ENCODE results near the gene NT5DC4. TPM values are rescaled to one million over a fixed set of nuclear protein-coding genes. Genes with fewer than 3 reads are reported as not detected.

The NT5DC4 gene
- polyA plus RNA-seq, 1 of the 3 experiments (the other 2 are of a cell fraction) = not detected

Other genes with a start within 250 kb of the NT5DC4 start
- 15.4 and 19.6 TPM in 2 replicates for gene TTL, start 238.9 kb upstream of the NT5DC4 start, polyA plus RNA-seq (2012; rRNA removed)
- gene POLR1B, start 178.6 kb upstream of the NT5DC4 start, polyA plus RNA-seq (2012; rRNA removed) = 13.4 and 19.1 TPM in 2 replicates
- 29.9 and 55.9 TPM in 2 replicates for gene CHCHD5, start 136.4 kb upstream of the NT5DC4 start, polyA plus RNA-seq (2012; rRNA removed)
- 56.3 and 62.0 TPM in 2 replicates for gene SLC20A1, start 75.1 kb upstream of the NT5DC4 start, polyA plus RNA-seq (2012; rRNA removed)
- 2.9 TPM in 2 replicates for gene CKAP2L, start 43.6 kb downstream of the NT5DC4 start, polyA plus RNA-seq (2012; rRNA removed)
- not detected in 2 replicates for gene IL1A, start 63.5 kb downstream of the NT5DC4 start, polyA plus RNA-seq (2012; rRNA removed)
- 0.25 and 0.60 TPM in 2 replicates for gene IL1B, start 115.8 kb downstream of the NT5DC4 start, polyA plus RNA-seq (2012; rRNA removed)
- not detected in 2 replicates for gene IL37, start 190.1 kb downstream of the NT5DC4 start, polyA plus RNA-seq (2012; rRNA removed)